HepG2 (cell line): Measurements from ENCODE around the gene CRY1.

Experiments used
- DZIP1 ChIP-seq: sonication (generic); formaldehyde crosslinking; IDR thresholded peaks from 2 replicates; pipeline ENCODE4 v1.5.0; 2020; ENCODE audit warnings: mild to moderate bottlenecking, missing genetic modification reagents
- HCFC1 ChIP-seq: fragments of 150-350 bp; IDR thresholded peaks from 2 replicates; pipeline ENCODE4 v1.6.1; 2014; ENCODE audit warnings: low read depth, low read length
- MAF1 ChIP-seq: sonication (generic); formaldehyde crosslinking; IDR thresholded peaks from 2 replicates; pipeline ENCODE4 v1.5.0; 2020; ENCODE audit warnings: missing genetic modification reagents, borderline replicate concordance
- REPIN1 ChIP-seq: sonication (generic); formaldehyde crosslinking; IDR thresholded peaks from 2 replicates; pipeline ENCODE4 v1.8.0; 2022; ENCODE audit warnings: missing genetic modification reagents, low read depth, mild to moderate bottlenecking, borderline replicate concordance
- ZNF281 ChIP-seq: sonication (generic); formaldehyde crosslinking; IDR thresholded peaks from 2 replicates; pipeline ENCODE4 v1.4.0; 2020; ENCODE audit warnings: missing genetic modification reagents, borderline replicate concordance
- TF ChIP-seq, protein P1 (sequence below): IDR thresholded peaks from 2 replicates; pipeline ENCODE4 v1.6.1; 2012; ENCODE audit warnings: inconsistent platforms
- TF ChIP-seq, protein P2 (sequence below): sonication (generic); formaldehyde crosslinking; IDR thresholded peaks from 2 replicates; pipeline ENCODE4 v1.5.0; 2020; ENCODE audit warnings: mild to moderate bottlenecking, missing genetic modification reagents, moderate library complexity

DNA sequence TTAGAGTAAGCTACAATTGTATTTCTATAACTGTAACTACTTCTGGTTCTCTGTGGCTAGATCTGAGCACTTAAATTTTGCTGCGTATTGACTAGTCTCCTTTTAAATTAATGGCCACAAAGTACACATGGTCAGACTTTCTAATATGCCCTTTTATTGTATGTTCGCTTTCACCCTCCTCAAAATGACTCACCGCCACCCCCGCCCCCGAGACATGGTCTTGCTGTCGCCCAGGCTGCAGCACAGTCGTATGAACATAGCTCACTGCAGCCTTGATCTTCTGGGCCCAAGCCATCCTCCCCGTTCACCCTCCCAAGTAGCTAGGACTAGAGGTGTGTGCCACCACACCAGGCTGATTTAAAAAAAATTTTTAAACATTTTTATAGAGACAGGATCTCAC lies 118.3 kb downstream of the CRY1 start:
- TF ChIP-seq, protein P1, sequence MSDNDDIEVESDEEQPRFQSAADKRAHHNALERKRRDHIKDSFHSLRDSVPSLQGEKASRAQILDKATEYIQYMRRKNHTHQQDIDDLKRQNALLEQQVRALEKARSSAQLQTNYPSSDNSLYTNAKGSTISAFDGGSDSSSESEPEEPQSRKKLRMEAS = no peak
- TF ChIP-seq DZIP1 (CRISPR knock-in tag) = no peak
- TF ChIP-seq HCFC1 = no peak
- no peak for TF ChIP-seq REPIN1 (CRISPR knock-in tag)
- no peak for TF ChIP-seq MAF1 (CRISPR knock-in tag)
- TF ChIP-seq ZNF281 (CRISPR knock-in tag) = no peak; the same call in 1 of the 2 replicates
- TF ChIP-seq, protein P2, sequence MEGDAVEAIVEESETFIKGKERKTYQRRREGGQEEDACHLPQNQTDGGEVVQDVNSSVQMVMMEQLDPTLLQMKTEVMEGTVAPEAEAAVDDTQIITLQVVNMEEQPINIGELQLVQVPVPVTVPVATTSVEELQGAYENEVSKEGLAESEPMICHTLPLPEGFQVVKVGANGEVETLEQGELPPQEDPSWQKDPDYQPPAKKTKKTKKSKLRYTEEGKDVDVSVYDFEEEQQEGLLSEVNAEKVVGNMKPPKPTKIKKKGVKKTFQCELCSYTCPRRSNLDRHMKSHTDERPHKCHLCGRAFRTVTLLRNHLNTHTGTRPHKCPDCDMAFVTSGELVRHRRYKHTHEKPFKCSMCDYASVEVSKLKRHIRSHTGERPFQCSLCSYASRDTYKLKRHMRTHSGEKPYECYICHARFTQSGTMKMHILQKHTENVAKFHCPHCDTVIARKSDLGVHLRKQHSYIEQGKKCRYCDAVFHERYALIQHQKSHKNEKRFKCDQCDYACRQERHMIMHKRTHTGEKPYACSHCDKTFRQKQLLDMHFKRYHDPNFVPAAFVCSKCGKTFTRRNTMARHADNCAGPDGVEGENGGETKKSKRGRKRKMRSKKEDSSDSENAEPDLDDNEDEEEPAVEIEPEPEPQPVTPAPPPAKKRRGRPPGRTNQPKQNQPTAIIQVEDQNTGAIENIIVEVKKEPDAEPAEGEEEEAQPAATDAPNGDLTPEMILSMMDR = no peak
